Astrocyte of the cerebellum (primary cell): Measurements from ENCODE around the gene UBL5.

ENCODE experiments used
- DNase-seq: peaks from one replicate; pipeline ENCODE4 v3.0.0-alpha.2; 2011; ENCODE audit warnings: low read depth
- H3K4me3 ChIP-seq: 2 replicates; pipeline ENCODE4 v1.5.1; 2011; ENCODE audit warnings: mild to moderate bottlenecking, low read depth, low read length, moderate library complexity
- CTCF ChIP-seq: IDR thresholded peaks from 2 replicates; pipeline ENCODE4 v1.5.1; 2012; ENCODE audit warnings: low read length, low read depth, moderate library complexity, mild to moderate bottlenecking; ENCODE audit errors: missing control alignments
- in situ Hi-C: cut with HindIII; loops from 2 replicates; pipeline ENCODE4 v1.10.0; 2017; ENCODE audit warnings: low sequenced_read_pairs

Gene UBL5

GRCh38 chr19:9875031-9875627, 47.4 kb downstream of the UBL5 start:
- no peak for DNase-seq
- in situ Hi-C loops = no loop called here
- TF ChIP-seq CTCF = no peak
- H3K4me3 ChIP-seq = no peak overlapping the region

- no peak for TF ChIP-seq CTCF
- no peak overlapping the region for H3K4me3 ChIP-seq
- in situ Hi-C loops = no loop called here
- DNase-seq = no peak
Observed at GRCh38 chr19:9875796-9876195, 48.1 kb downstream of the UBL5 start.

- H3K4me3 ChIP-seq = no peak overlapping the region
- no peak for TF ChIP-seq CTCF
- in situ Hi-C loops = no loop called here
- no peak for DNase-seq
Observed at GRCh38 chr19:9877780-9878510, 50.2 kb downstream of the UBL5 start.

GRCh38 chr19:9878511-9879196, 50.9 kb downstream of the UBL5 start:
- no peak overlapping the region for H3K4me3 ChIP-seq
- DNase-seq = no peak
- TF ChIP-seq CTCF = no peak
- in situ Hi-C loops = no loop called here
